Activated CD4-positive, alpha-beta T cell treated with anti-CD3 and anti-CD28 coated beads, Interleukin-2, amount 50 U/mL, for 24 hours (primary cell): ENCODE measurements around the gene GSDMA.
A peak's percentile ranks its signal among the peaks of the same experiment; 100 is the strongest.

ENCODE experiments used
- DNase-seq, 2 donors: peaks; one replicate each; pipeline ENCODE4 v3.0.0-alpha.2; 2020; ENCODE audit warnings: low read depth in 1 of 2, low spot score in 1 of 2

GSDMA gene

GRCh38 chr17:39962642-39963220, at the start of gene GSDMA:
Gene GSDMA (plus strand): TSS chr17:39963004. CDS start chr17:39965688, 2,684 bp downstream.
- no peak for DNase-seq

- no peak for DNase-seq
These were observed 48.8 kb upstream of the GSDMA start for GRCh38 chr17:39913989-39914388.

GRCh38 chr17:39915559-39915958, 47.2 kb upstream of the GSDMA start:
- DNase-seq: no peak

- DNase-seq: no peak
These were observed 45.9 kb upstream of the GSDMA start for GRCh38 chr17:39916918-39917317.

GRCh38 chr17:39919087-39919683, 43.6 kb upstream of the GSDMA start:
- DNase-seq: no peak

- no peak for DNase-seq
These were observed 42.3 kb upstream of the GSDMA start for GRCh38 chr17:39920218-39921210.

GRCh38 chr17:39921323-39921722, 41.5 kb upstream of the GSDMA start:
- no peak for DNase-seq

GRCh38 chr17:39922006-39922405, 40.8 kb upstream of the GSDMA start:
- no peak for DNase-seq

GRCh38 chr17:39923230-39923629, 39.6 kb upstream of the GSDMA start:
- no peak for DNase-seq

- DNase-seq: no peak
These were observed 38.7 kb upstream of the GSDMA start for GRCh38 chr17:39923836-39924690.

GRCh38 chr17:39924691-39925055, 38.1 kb upstream of the GSDMA start:
- DNase-seq: no peak

GRCh38 chr17:39925282-39926134, 37.3 kb upstream of the GSDMA start:
- no peak for DNase-seq

- no peak for DNase-seq
These were observed 36.6 kb upstream of the GSDMA start for GRCh38 chr17:39926135-39926587.

- DNase-seq: peak; percentile 22 to 44
These were observed 36.2 kb upstream of the GSDMA start for GRCh38 chr17:39926588-39927100.

- peak; percentile 86 to 88 for DNase-seq
These were observed 35.5 kb upstream of the GSDMA start, which contains the start of the genes LRRC3C and ORMDL3 for GRCh38 chr17:39927101-39927928. Gene LRRC3C (plus strand): TSS chr17:39927732. CDS start chr17:39941524, 13,792 bp downstream. Gene ORMDL3 (minus strand): TSS chr17:39927601. CDS start chr17:39924203, 3,398 bp downstream.

- no peak for DNase-seq
These were observed 34.6 kb upstream of the GSDMA start for GRCh38 chr17:39927929-39928857.

- DNase-seq: no peak
These were observed 33.8 kb upstream of the GSDMA start for GRCh38 chr17:39928858-39929645.
